WTC11 (cell line): ENCODE results near the gene AGFG2. TPM values are rescaled to one million over a fixed set of nuclear protein-coding genes. Genes with fewer than 3 reads are reported as not detected.

Source experiments
- ATAC-seq: fragments of 200-7000 bp; cut with Tn5 transposase; 2 replicates; pipeline ENCODE4 v1.10.0; 2021; ENCODE audit warnings: mild to moderate bottlenecking, moderate library complexity
- CTCF ChIA-PET: fragments of 300-600 bp; sonication (Branson Sonifier 250); formaldehyde crosslinking; loops from one replicate; lab custom pipeline; 2021; ENCODE audit warnings: antibody characterized with exemption; lab: Charles Lee
- POLR2A ChIA-PET: fragments of 350-600 bp; sonication (Branson Sonifier 250); formaldehyde crosslinking; loops from one replicate; lab custom pipeline; 2021; ENCODE audit warnings: antibody characterized with exemption; lab: Charles Lee
- DNase-seq: peaks from one replicate; pipeline ENCODE4 v3.0.0; 2021; ENCODE audit warnings: low spot score
- H3K27ac Mint-ChIP-seq: 2 replicates; pipeline ENCODE4 v1.8.0; 2021; ENCODE audit warnings: mixed read lengths
- H3K27me3 Mint-ChIP-seq: 2 replicates; pipeline ENCODE4 v1.8.0; 2021; ENCODE audit warnings: low read depth, mild to moderate bottlenecking, moderate library complexity, mixed read lengths
- H3K36me3 Mint-ChIP-seq: 2 replicates; pipeline ENCODE4 v1.8.0; 2021; ENCODE audit warnings: mixed read lengths
- H3K4me1 Mint-ChIP-seq: 2 replicates; pipeline ENCODE4 v1.8.0; 2022; ENCODE audit warnings: mixed read lengths
- H3K4me3 Mint-ChIP-seq: 2 replicates; pipeline ENCODE4 v1.8.0; 2021; ENCODE audit warnings: mild to moderate bottlenecking, moderate library complexity, mixed read lengths
- H3K9me3 Mint-ChIP-seq: 2 replicates; pipeline ENCODE4 v1.8.0; 2021; ENCODE audit warnings: mixed read lengths
- GRHL2 ChIP-seq: fragments of 250-450 bp; sonication (Bioruptor Pico); IDR thresholded peaks from 2 replicates; pipeline ENCODE4 v1.8.0; 2022; ENCODE audit warnings: mild to moderate bottlenecking, moderate library complexity; ENCODE audit not compliant: insufficient replicate concordance, severe bottlenecking
- HMGA2 ChIP-seq: fragments of 250-450 bp; sonication (Bioruptor Pico); IDR thresholded peaks from 2 replicates; pipeline ENCODE4 v1.4.0; 2021; ENCODE audit warnings: mild to moderate bottlenecking, moderate library complexity
- MYBL2 ChIP-seq: sonication (generic); formaldehyde crosslinking; IDR thresholded peaks from 2 replicates; pipeline ENCODE4 v1.8.1; 2023; ENCODE audit warnings: mild to moderate bottlenecking, moderate library complexity, missing genetic modification reagents
- RORB ChIP-seq: fragments of 250-450 bp; sonication (Bioruptor Pico); IDR thresholded peaks from 2 replicates; pipeline ENCODE4 v1.9.0; 2021; ENCODE audit warnings: mild to moderate bottlenecking
- SMAD4 ChIP-seq: sonication (generic); formaldehyde crosslinking; IDR thresholded peaks from 2 replicates; pipeline ENCODE4 v1.8.0; 2022; ENCODE audit warnings: mild to moderate bottlenecking, missing genetic modification reagents
- TCF7 ChIP-seq: sonication (generic); formaldehyde crosslinking; IDR thresholded peaks from 2 replicates; pipeline ENCODE4 v1.8.0; 2022; ENCODE audit warnings: mild to moderate bottlenecking, low read depth, missing genetic modification reagents, moderate library complexity
- TEAD4 ChIP-seq: sonication (generic); formaldehyde crosslinking; IDR thresholded peaks from 2 replicates; pipeline ENCODE4 v1.8.0; 2022; ENCODE audit warnings: mild to moderate bottlenecking, missing genetic modification reagents
- ZNF219 ChIP-seq: sonication (generic); formaldehyde crosslinking; IDR thresholded peaks from 2 replicates; pipeline ENCODE4 v1.8.0; 2023; ENCODE audit warnings: missing genetic modification reagents, mild to moderate bottlenecking, borderline replicate concordance
- total RNA-seq: library from RNA; stranded (reverse); gene quantifications from 3 replicates; pipeline ENCODE4 v1.2.3, GENCODE V29; 2021
- TF ChIP-seq, protein P1 (sequence below): sonication (generic); formaldehyde crosslinking; IDR thresholded peaks from 2 replicates; pipeline ENCODE4 v1.8.0; 2022; ENCODE audit warnings: missing genetic modification reagents
- TF ChIP-seq, protein P2 (sequence below): sonication (generic); formaldehyde crosslinking; IDR thresholded peaks from 2 replicates; pipeline ENCODE4 v1.8.1; 2022; ENCODE audit warnings: mild to moderate bottlenecking, moderate library complexity, missing genetic modification reagents
- TF ChIP-seq, protein P3 (sequence below): fragments of 250-450 bp; sonication (Bioruptor Pico); IDR thresholded peaks from 2 replicates; pipeline ENCODE4 v2.1.2; 2022; ENCODE audit warnings: mild to moderate bottlenecking, moderate library complexity
- TF ChIP-seq, protein P4 (sequence below): sonication (generic); formaldehyde crosslinking; IDR thresholded peaks from 2 replicates; pipeline ENCODE4 v1.8.0; 2022; ENCODE audit warnings: mild to moderate bottlenecking, missing genetic modification reagents
- TF ChIP-seq, protein P5 (sequence below): sonication (generic); formaldehyde crosslinking; IDR thresholded peaks from 2 replicates; pipeline ENCODE4 v1.8.1; 2023; ENCODE audit warnings: mild to moderate bottlenecking, moderate library complexity, missing genetic modification reagents
- TF ChIP-seq, protein P6 (sequence below): sonication (generic); formaldehyde crosslinking; IDR thresholded peaks from 2 replicates; pipeline ENCODE4 v1.8.0; 2023; ENCODE audit warnings: missing genetic modification reagents, mild to moderate bottlenecking, borderline replicate concordance
- TF ChIP-seq, protein P7 (sequence below): sonication (generic); formaldehyde crosslinking; IDR thresholded peaks from 2 replicates; pipeline ENCODE4 v1.8.1; 2022; ENCODE audit warnings: missing genetic modification reagents, borderline replicate concordance
- TF ChIP-seq, protein P8 (sequence below): sonication (generic); formaldehyde crosslinking; IDR thresholded peaks from 2 replicates; pipeline ENCODE4 v1.8.1; 2023; ENCODE audit warnings: mild to moderate bottlenecking, missing genetic modification reagents

AGFG2 gene
- total RNA-seq, 1 experiment from 2014 or later: 6.4 TPM

DNA sequence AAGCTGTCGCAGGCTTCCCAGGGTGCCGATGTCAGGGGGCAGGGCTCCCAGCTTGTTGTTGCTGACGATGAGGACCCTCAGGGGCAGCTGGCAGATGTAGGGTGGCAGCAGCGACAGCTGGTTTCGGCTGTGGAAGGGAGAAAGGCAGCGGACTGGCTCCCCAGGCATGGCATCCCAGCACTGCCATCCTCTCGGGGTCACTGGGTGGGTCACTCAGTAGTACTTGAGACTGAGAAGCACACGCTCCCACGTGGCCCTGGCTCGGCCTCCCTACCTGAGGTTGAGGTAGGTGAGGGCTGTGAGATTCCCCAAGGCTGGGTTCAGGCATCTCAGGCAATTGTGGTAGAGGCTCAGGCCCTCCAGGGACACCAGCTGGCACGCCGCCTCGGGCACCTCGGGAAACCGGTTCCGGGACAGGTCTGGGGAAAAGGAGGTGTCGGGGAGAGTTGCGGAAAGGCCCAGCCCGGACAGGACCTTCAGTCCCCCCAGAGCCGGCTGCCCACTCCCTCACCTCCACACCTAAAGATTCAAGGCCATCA is 43.1 kb downstream of the AGFG2 start (continued):
- TF ChIP-seq, protein P1, sequence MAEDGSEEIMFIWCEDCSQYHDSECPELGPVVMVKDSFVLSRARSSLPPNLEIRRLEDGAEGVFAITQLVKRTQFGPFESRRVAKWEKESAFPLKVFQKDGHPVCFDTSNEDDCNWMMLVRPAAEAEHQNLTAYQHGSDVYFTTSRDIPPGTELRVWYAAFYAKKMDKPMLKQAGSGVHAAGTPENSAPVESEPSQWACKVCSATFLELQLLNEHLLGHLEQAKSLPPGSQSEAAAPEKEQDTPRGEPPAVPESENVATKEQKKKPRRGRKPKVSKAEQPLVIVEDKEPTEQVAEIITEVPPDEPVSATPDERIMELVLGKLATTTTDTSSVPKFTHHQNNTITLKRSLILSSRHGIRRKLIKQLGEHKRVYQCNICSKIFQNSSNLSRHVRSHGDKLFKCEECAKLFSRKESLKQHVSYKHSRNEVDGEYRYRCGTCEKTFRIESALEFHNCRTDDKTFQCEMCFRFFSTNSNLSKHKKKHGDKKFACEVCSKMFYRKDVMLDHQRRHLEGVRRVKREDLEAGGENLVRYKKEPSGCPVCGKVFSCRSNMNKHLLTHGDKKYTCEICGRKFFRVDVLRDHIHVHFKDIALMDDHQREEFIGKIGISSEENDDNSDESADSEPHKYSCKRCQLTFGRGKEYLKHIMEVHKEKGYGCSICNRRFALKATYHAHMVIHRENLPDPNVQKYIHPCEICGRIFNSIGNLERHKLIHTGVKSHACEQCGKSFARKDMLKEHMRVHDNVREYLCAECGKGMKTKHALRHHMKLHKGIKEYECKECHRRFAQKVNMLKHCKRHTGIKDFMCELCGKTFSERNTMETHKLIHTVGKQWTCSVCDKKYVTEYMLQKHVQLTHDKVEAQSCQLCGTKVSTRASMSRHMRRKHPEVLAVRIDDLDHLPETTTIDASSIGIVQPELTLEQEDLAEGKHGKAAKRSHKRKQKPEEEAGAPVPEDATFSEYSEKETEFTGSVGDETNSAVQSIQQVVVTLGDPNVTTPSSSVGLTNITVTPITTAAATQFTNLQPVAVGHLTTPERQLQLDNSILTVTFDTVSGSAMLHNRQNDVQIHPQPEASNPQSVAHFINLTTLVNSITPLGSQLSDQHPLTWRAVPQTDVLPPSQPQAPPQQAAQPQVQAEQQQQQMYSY (CRISPR knock-in tag): no peak
- TF ChIP-seq, protein P2, sequence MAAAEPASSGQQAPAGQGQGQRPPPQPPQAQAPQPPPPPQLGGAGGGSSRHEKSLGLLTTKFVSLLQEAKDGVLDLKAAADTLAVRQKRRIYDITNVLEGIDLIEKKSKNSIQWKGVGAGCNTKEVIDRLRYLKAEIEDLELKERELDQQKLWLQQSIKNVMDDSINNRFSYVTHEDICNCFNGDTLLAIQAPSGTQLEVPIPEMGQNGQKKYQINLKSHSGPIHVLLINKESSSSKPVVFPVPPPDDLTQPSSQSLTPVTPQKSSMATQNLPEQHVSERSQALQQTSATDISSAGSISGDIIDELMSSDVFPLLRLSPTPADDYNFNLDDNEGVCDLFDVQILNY: no peak
- TF ChIP-seq, protein P3, sequence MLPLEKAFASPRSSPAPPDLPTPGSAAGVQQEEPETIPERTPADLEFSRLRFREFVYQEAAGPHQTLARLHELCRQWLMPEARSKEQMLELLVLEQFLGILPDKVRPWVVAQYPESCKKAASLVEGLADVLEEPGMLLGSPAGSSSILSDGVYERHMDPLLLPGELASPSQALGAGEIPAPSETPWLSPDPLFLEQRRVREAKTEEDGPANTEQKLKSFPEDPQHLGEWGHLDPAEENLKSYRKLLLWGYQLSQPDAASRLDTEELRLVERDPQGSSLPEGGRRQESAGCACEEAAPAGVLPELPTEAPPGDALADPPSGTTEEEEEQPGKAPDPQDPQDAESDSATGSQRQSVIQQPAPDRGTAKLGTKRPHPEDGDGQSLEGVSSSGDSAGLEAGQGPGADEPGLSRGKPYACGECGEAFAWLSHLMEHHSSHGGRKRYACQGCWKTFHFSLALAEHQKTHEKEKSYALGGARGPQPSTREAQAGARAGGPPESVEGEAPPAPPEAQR (CRISPR knock-in tag): no peak
- TF ChIP-seq TCF7 (no peak), MYBL2 (no peak), SMAD4 (no peak)
- TF ChIP-seq, protein P4, sequence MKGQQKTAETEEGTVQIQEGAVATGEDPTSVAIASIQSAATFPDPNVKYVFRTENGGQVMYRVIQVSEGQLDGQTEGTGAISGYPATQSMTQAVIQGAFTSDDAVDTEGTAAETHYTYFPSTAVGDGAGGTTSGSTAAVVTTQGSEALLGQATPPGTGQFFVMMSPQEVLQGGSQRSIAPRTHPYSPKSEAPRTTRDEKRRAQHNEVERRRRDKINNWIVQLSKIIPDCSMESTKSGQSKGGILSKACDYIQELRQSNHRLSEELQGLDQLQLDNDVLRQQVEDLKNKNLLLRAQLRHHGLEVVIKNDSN: no peak
- TF ChIP-seq, protein P5, sequence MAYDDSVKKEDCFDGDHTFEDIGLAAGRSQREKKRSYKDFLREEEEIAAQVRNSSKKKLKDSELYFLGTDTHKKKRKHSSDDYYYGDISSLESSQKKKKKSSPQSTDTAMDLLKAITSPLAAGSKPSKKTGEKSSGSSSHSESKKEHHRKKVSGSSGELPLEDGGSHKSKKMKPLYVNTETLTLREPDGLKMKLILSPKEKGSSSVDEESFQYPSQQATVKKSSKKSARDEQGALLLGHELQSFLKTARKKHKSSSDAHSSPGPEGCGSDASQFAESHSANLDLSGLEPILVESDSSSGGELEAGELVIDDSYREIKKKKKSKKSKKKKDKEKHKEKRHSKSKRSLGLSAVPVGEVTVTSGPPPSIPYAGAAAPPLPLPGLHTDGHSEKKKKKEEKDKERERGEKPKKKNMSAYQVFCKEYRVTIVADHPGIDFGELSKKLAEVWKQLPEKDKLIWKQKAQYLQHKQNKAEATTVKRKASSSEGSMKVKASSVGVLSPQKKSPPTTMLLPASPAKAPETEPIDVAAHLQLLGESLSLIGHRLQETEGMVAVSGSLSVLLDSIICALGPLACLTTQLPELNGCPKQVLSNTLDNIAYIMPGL (CRISPR knock-in tag): no peak
- TF ChIP-seq, protein P6, sequence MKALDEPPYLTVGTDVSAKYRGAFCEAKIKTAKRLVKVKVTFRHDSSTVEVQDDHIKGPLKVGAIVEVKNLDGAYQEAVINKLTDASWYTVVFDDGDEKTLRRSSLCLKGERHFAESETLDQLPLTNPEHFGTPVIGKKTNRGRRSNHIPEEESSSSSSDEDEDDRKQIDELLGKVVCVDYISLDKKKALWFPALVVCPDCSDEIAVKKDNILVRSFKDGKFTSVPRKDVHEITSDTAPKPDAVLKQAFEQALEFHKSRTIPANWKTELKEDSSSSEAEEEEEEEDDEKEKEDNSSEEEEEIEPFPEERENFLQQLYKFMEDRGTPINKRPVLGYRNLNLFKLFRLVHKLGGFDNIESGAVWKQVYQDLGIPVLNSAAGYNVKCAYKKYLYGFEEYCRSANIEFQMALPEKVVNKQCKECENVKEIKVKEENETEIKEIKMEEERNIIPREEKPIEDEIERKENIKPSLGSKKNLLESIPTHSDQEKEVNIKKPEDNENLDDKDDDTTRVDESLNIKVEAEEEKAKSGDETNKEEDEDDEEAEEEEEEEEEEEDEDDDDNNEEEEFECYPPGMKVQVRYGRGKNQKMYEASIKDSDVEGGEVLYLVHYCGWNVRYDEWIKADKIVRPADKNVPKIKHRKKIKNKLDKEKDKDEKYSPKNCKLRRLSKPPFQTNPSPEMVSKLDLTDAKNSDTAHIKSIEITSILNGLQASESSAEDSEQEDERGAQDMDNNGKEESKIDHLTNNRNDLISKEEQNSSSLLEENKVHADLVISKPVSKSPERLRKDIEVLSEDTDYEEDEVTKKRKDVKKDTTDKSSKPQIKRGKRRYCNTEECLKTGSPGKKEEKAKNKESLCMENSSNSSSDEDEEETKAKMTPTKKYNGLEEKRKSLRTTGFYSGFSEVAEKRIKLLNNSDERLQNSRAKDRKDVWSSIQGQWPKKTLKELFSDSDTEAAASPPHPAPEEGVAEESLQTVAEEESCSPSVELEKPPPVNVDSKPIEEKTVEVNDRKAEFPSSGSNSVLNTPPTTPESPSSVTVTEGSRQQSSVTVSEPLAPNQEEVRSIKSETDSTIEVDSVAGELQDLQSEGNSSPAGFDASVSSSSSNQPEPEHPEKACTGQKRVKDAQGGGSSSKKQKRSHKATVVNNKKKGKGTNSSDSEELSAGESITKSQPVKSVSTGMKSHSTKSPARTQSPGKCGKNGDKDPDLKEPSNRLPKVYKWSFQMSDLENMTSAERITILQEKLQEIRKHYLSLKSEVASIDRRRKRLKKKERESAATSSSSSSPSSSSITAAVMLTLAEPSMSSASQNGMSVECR: no peak
- TF ChIP-seq, protein P7, sequence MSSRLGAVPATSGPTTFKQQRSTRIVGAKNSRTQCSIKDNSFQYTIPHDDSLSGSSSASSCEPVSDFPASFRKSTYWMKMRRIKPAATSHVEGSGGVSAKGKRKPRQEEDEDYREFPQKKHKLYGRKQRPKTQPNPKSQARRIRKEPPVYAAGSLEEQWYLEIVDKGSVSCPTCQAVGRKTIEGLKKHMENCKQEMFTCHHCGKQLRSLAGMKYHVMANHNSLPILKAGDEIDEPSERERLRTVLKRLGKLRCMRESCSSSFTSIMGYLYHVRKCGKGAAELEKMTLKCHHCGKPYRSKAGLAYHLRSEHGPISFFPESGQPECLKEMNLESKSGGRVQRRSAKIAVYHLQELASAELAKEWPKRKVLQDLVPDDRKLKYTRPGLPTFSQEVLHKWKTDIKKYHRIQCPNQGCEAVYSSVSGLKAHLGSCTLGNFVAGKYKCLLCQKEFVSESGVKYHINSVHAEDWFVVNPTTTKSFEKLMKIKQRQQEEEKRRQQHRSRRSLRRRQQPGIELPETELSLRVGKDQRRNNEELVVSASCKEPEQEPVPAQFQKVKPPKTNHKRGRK: no peak

DNA sequence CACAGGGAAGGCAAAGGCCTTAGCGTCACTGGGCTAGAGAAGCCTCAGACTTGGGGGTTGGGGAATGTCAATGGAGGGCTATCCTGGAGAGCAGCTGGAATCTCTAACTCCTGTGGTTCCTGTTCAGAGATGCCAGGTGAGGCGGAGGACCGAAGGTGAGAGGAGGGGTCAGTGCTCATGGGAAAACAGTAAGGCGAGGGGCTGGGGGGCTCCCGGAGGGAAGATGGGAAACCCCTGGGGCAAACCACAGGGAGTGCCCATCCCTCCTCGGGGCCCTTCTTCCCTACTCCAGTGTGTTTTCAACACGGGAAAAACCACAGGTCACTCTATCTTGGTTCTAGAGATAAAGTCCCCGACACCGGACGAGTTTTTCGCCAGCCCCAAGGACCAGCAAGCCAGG is 43.6 kb downstream of the AGFG2 start:
- no peak overlapping the region for H3K4me3 Mint-ChIP-seq
- ATAC-seq (no peak), DNase-seq (no peak)
- H3K27me3 Mint-ChIP-seq: no peaks in the 10 kb centered on the region; the same call in 1 of the 2 replicates
- H3K9me3 Mint-ChIP-seq: no peaks in the 10 kb centered on the region
- TF ChIP-seq HMGA2: no peak
- no peak for TF ChIP-seq RORB (CRISPR knock-in tag)
- no peak for TF ChIP-seq ZNF219 (CRISPR knock-in tag)
- TF ChIP-seq GRHL2: no peak
- TF ChIP-seq TEAD4 (CRISPR knock-in tag): no peak
- TF ChIP-seq, protein P8, sequence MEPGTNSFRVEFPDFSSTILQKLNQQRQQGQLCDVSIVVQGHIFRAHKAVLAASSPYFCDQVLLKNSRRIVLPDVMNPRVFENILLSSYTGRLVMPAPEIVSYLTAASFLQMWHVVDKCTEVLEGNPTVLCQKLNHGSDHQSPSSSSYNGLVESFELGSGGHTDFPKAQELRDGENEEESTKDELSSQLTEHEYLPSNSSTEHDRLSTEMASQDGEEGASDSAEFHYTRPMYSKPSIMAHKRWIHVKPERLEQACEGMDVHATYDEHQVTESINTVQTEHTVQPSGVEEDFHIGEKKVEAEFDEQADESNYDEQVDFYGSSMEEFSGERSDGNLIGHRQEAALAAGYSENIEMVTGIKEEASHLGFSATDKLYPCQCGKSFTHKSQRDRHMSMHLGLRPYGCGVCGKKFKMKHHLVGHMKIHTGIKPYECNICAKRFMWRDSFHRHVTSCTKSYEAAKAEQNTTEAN (CRISPR knock-in tag): no peak
- 0 out of 2 replicates have a peak overlapping the region, but pooled peaks have one; percentile 27 for H3K27ac Mint-ChIP-seq
- ChIA-PET POLR2A (interaction anchor here (0.6 kb wide), 1 partner anchor 131 kb away, joined by 4 read pairs; no protein-coding TSS in a partner anchor), CTCF (interaction anchor here (1.0 to 5.2 kb wide), 5 partner anchors 11 to 114 kb away, joined by 3 to 67 read pairs (median 41); partner anchors contain the start of gene PCOLCE)
- H3K4me1 Mint-ChIP-seq: peaks cover 18% of the 10 kb centered on the region
- peaks cover 4% of the 10 kb centered on the region; the same call in 1 of the 2 replicates for H3K36me3 Mint-ChIP-seq
